GM12874 (cell line): Measurements from ENCODE around the gene TMEM72.

Experiments
- TF ChIP-seq, protein P1 (sequence below): IDR thresholded peaks from 2 replicates; pipeline ENCODE4 v1.5.1; 2011; ENCODE audit warnings: low read depth, mild to moderate bottlenecking, control low read depth, low read length, moderate library complexity; ENCODE audit not compliant: insufficient read depth

The TMEM72 gene

DNA sequence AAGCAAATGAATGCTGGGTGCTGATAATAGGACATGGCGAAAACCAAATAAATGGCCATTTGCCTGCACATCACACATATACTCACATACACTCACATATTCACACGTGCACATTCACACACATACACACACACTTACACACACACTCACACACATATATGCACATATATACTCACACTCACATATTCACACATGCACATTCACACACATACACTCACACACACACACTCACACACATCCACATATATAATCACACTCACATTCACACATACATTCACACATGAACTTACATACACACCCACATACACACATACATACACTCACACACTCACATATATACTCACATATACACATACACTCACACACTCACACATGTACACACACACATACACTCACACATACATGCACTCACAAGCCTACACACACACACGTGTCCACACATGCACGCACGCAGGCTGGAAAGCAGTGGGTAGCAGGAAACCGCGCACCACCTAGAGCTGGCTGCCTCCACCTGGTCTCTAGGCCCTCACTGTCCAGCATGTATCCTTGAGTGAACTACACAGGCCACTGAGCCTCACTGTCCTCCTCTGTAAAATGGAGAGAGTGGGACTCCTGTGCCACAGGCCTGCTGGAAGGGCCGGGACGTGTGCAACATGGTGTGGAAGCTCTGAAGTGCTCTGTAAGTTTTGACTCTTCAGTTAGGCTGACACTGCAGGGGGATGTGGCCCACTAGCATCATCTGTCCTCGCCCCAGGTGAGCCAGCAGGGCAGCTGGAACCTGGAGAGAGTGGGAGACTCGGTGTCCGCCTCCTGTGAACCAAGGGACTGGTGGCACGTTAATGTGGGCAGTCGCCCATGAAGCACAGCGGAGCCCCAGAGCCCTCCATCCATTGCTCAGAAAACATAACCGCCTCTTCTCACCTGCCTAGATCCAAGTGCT lies 14.9 kb downstream of the TMEM72 start:
- TF ChIP-seq, protein P1, sequence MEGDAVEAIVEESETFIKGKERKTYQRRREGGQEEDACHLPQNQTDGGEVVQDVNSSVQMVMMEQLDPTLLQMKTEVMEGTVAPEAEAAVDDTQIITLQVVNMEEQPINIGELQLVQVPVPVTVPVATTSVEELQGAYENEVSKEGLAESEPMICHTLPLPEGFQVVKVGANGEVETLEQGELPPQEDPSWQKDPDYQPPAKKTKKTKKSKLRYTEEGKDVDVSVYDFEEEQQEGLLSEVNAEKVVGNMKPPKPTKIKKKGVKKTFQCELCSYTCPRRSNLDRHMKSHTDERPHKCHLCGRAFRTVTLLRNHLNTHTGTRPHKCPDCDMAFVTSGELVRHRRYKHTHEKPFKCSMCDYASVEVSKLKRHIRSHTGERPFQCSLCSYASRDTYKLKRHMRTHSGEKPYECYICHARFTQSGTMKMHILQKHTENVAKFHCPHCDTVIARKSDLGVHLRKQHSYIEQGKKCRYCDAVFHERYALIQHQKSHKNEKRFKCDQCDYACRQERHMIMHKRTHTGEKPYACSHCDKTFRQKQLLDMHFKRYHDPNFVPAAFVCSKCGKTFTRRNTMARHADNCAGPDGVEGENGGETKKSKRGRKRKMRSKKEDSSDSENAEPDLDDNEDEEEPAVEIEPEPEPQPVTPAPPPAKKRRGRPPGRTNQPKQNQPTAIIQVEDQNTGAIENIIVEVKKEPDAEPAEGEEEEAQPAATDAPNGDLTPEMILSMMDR: no peak

DNA sequence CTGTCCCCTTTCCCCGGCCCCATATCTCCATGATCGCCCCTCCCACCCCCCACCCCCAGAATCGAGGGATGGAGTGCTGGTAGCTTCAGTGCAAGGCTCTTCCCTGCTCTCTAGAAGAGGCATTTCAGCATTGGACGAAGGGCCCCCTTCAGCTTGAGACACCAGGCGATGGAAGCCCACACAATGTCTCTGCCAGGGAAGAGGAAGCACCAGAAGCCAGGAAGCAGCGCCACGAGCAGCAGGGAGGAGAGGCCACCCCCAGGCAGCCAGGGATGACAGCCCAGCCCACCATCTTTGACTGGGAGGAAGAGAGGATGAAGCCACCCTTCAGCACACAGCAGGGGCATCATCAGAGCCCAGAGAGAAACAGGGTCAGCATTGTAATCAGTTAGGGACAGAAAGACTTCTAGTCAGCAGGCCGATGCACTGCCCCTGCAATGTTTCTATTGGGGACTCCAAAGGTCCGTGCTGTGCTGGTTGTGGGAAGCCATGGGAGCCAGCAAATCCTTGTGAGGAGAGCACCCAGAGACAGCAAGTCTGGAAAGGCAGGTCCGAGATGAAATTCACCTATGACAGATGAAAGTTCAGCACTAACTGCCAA lies 15.7 kb downstream of the TMEM72 start:
- TF ChIP-seq, protein P1: no peak

DNA sequence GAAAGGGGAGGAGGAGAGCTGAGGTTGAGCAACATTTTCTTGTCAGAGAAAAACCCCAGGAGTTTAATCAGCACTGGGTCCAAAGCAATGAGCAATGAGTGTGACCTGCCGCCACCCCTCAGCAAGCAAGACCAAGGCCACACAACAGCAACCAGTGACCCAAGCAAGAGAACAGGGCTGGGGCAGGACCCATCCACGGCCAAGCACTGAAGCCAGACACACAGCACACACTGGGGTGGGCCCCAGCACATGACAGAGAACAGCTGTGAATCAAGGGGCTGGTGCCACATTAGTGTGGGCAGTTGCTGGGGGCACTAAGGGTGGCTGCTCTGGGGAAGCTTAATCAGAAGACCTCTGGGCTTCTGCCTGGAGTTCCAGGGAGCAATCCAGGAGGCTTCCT lies 16.2 kb downstream of the TMEM72 start:
- TF ChIP-seq, protein P1: no peak

DNA sequence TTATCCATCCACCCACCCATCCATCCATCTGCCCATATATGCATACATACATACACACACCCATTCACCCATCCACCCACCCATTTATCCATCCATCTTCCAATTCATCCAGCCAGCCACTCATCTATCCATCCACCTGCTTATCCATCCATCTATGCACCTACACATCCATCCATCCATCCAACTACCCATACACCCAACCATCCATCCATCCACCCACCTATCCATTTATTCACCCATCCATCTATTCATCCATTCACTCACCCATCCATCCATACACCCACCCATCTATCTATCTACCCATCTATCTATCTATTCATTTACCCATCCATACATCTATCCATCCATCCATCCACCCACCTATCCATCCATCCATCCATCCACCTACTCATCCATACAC lies 17.3 kb downstream of the TMEM72 start:
- TF ChIP-seq, protein P1: no peak

DNA sequence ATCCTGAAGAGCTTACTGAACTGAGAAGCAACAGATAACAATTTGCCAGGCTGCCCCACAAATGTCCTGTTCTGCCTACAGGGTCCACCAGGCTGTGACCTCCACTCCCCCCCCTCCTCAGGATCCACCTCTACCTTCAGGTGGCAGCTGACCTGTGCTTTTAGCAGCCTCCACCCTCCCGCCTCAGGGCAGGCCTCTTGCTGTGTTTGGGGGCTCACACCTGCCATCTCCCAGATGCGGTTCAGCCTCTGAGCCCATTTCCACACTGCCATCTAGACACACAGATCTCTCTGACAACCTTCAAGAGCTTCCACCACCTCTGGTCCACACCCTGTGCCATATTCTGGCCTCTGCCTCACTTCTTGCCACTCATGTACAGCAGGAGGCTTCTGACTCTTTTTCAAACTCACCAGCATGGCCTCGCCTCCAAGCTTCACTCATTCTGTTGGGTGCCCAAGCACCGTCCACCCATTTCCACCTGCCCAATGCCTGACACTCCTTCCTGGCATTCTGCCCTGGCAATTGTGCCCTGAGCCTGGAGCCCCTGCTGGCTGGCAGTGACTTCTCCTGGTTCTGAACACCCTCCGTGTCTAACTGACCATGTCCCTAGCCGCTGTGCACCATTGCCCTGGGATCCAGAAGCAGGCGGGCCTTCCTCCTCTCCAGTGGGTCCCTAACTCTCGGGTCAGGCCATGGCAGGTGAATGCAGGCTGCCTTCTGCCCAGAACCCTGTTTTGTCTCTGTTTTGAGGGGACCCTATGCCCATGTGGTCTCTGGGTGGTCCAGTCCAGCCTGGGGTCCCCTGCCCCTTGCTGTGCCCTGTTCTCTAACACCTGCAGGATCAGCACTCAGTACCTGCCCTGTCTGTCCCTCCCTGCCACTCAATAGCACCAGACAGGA lies 18.5 kb downstream of the TMEM72 start:
- TF ChIP-seq, protein P1: no peak

DNA sequence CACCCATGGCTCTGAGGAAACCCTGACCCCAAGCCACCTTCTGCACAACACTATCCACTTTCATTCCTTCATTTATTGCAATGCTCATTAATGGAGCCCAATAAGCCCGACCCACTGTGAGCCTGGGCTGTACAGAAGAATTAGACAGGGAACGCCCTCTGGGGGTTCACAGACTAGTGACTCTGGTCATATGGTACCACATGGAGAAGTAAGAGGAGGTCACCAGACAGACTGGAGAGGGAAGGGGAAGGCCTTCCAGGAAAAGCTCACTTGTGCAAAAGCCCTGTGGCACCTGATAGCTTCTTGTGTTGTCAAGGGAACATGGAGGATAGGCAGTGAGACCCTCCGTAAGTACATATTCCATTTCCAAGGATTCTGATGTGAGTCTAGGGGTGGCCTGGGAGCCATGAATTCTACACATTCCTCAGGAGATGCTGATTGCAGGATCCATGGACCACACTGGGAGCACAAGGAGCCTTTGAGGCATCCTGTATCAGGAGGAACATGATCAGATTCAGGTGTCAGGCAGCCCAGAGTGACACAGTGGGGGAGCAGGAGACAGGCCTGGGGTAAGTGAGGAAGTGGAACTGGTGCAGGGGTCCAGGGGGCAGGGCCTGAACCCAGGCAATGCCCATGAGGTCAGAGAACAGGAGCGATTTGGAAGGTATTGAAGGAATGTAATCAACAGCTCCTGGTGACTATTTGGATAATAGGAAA lies 19.9 kb downstream of the TMEM72 start:
- TF ChIP-seq, protein P1: no peak
